HCT116 (cell line): Measurements from ENCODE around the gene ZNF581.

ENCODE experiments used
- CTCF ChIP-seq, 3 experiments: fragments of 200-600 bp in 1 of 3; sonication (generic) in 1 of 3; IDR thresholded peaks in 2 of 3; conservative IDR thresholded peaks in 1 of 3; 2 replicates each; pipeline ENCODE4 v1.5.1; 2012 to 2017; ENCODE audit warnings: low read depth in 2 of 3, low read length in 2 of 3, antibody characterized with exemption in 1 of 3, borderline replicate concordance in 1 of 3, control low read depth in 1 of 3, mild to moderate bottlenecking in 1 of 3, mixed read lengths in 1 of 3, mixed run types in 1 of 3, moderate library complexity in 1 of 3; ENCODE audit not compliant: insufficient read depth in 1 of 3
- POLR2AphosphoS5 ChIP-seq: IDR thresholded peaks from 2 replicates; pipeline ENCODE4 v1.6.1; 2011; ENCODE audit warnings: mild to moderate bottlenecking, low read depth, low read length, moderate library complexity

GRCh38 chr19:55690769-55691545, 47.5 kb downstream of the ZNF581 start:
- TF ChIP-seq POLR2AphosphoS5 (no peak), CTCF (IDR thresholded peaks at IDR 0.05 in 2 of 3, conservative IDR thresholded peaks at IDR 0.05 in 1 of 3; ENCODE audit: borderline replicate concordance in 1 of 3, insufficient read depth in 1 of 3, low read depth in 2 of 3, low read length in 2 of 3) (no peak)
